GM13977 (cell line): ENCODE data around the gene GATA1.

Source experiments
- DNase-seq: peaks from one replicate; pipeline ENCODE4 v3.0.0; 2012; ENCODE audit warnings: low spot score
- CTCF ChIP-seq: IDR thresholded peaks from 2 replicates; pipeline ENCODE4 v1.5.1; 2012; ENCODE audit warnings: mild to moderate bottlenecking, control low read depth; ENCODE audit not compliant: insufficient read depth; ENCODE audit errors: extremely low read depth, missing control alignments
- in situ Hi-C: fragments of 300-500 bp; cut with MboI; formaldehyde crosslinking; loops from one replicate; pipeline ENCODE4 v1.12.0; 2022; ENCODE audit warnings: low sequenced_read_pairs, low pct_unique_long_range_greater_than_20kb, mixed read lengths, inconsistent platforms; ENCODE audit not compliant: unreplicated experiment

The GATA1 gene

DNA sequence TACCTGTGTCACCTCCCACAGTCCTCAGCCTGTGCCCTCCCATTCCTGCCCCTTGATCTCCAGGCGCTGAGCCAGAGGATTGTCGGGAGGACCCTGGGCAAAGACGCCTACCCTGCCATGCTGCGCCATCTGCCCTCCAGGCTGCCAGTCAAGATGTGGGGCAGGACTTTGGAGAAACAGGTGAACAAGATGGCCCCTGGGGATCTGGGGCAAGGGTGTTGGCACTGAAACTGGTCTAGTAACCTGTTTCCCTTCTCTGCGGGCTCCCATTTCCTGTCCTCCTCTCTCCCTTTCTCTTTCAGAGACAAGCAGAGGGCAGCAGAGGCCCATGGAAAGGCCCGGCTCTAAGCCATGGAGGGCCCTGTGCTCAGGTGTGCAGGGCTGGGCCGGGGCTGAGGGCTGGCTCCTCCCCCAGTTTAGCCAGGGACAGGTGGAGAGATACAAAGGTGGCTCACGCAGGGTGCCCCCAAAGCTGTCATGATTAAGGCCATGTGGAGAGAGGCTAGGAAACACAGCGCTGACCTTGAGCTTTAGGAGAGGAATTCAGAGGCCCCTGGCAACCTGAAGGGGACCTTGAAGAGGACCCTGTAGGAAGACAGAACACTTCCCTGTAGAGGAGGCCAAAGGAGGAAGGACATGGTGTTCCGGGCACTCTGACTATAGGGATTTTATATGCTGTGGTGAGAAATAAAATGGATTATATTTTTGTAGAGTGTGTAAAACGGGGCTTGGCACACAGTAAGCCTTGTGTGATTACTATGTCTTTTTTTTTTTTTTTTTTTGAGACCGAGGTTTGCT lies 24.5 kb upstream of the GATA1 start, which contains the start of gene GLOD5:
GLOD5 (plus strand) TSS at position 74 of the 798 bp plus-strand sequence; CDS start at position 118, 44 bp downstream.
- in situ Hi-C loops, result no loop called here
- peak; percentile 11 for TF ChIP-seq CTCF
- no peak for DNase-seq

GRCh38 chrX:48769230-48769629 lies 17.2 kb upstream of the GATA1 start:
- no peak for DNase-seq
- in situ Hi-C loops, result no loop called here

GRCh38 chrX:48770296-48770695 lies 16.1 kb upstream of the GATA1 start:
- TF ChIP-seq CTCF, result no peak
- DNase-seq, result peak; percentile 1
- in situ Hi-C loops, result no loop called here

More at GRCh38 chrX:48769230-48769629, 17.2 kb upstream of the GATA1 start:
- no peak for TF ChIP-seq CTCF

GRCh38 chrX:48772602-48773001 lies 13.8 kb upstream of the GATA1 start:
- no peak for DNase-seq
- TF ChIP-seq CTCF, result no peak
- in situ Hi-C loops, result no loop called here

DNA sequence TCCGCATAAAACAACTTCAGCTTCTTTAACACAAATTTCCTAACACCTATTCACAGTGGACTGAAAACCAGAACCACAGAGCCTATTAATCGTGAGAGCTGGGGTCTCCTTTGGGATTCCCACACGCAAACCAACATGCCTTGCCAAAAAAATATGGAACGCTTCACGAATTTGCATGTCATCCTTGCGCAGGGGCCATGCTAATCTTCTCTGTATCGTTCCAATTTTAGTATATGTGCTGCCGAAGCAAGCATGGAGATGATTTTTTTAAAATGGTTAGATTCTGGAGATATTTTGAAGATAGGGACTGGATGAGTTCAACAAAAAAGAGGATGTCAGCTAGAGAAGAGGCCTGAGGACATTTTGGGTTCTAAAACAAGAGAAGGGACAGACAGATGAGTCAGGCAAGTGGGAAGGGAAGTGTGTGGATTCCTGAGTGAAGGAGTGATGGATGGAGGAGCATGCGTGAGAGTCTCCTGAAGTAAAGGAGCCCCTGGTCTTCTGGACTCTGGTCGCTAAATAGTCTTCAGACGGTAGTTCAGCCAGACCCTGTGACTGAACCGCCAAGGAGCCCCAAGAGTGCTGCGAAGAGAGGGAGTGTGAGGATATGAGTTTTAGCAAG lies 9.5 kb upstream of the GATA1 start:
- in situ Hi-C loops, result no loop called here
- TF ChIP-seq CTCF, result no peak
- DNase-seq, result no peak

GRCh38 chrX:48779399-48779798 lies 7.0 kb upstream of the GATA1 start:
- in situ Hi-C loops, result no loop called here
- no peak for TF ChIP-seq CTCF
- DNase-seq, result no peak
